HCT116 (cell line): ENCODE results near the gene NFATC1.

Experiments used
- CTCF ChIP-seq, 3 experiments: fragments of 200-600 bp in 1 of 3; sonication (generic) in 1 of 3; IDR thresholded peaks in 2 of 3; conservative IDR thresholded peaks in 1 of 3; 2 replicates each; pipeline ENCODE4 v1.5.1; 2012 to 2017; ENCODE audit warnings: low read depth in 2 of 3, low read length in 2 of 3, antibody characterized with exemption in 1 of 3, borderline replicate concordance in 1 of 3, control low read depth in 1 of 3, mild to moderate bottlenecking in 1 of 3, mixed read lengths in 1 of 3, mixed run types in 1 of 3, moderate library complexity in 1 of 3; ENCODE audit not compliant: insufficient read depth in 1 of 3
- EZH2 ChIP-seq: fragments of 200-600 bp; sonication (generic); IDR thresholded peaks from 2 replicates; pipeline ENCODE4 v1.6.1; 2017; ENCODE audit warnings: antibody characterized with exemption, mixed run types
- MAX ChIP-seq: IDR thresholded peaks from 2 replicates; pipeline ENCODE4 v1.6.1; 2012
- POLR2A ChIP-seq: IDR thresholded peaks from 2 replicates; pipeline ENCODE4 v1.7.0; 2011; ENCODE audit warnings: borderline replicate concordance; ENCODE audit not compliant: insufficient read depth, insufficient read length; ENCODE audit errors: extremely low read depth
- SP1 ChIP-seq: IDR thresholded peaks from 2 replicates; pipeline ENCODE4 v1.6.1; 2012; ENCODE audit warnings: low read depth
- YY1 ChIP-seq: IDR thresholded peaks from 2 replicates; pipeline ENCODE4 v1.6.1; 2011; ENCODE audit warnings: low read length, low read depth, moderate library complexity, mild to moderate bottlenecking; ENCODE audit not compliant: insufficient replicate concordance; ENCODE audit errors: extremely low read depth
- ZBTB33 ChIP-seq: IDR thresholded peaks from 2 replicates; pipeline ENCODE4 v1.6.1; 2011; ENCODE audit warnings: mild to moderate bottlenecking, low read length, moderate library complexity; ENCODE audit not compliant: insufficient replicate concordance; ENCODE audit errors: extremely low read depth

GRCh38 chr18:79487801-79488201 is 92.1 kb downstream of the NFATC1 start:
- TF ChIP-seq YY1 (no peak), EZH2 (no peak), CTCF (IDR thresholded peaks at IDR 0.05 in 2 of 3, conservative IDR thresholded peaks at IDR 0.05 in 1 of 3; ENCODE audit: borderline replicate concordance in 1 of 3, insufficient read depth in 1 of 3, low read depth in 2 of 3, low read length in 2 of 3) (no peak), MAX (no peak), POLR2A (no peak), ZBTB33 (no peak), SP1 (no peak)
